NCI-H345 treated with DMSO at 0.1 percent for 48 hours (cell line): ENCODE results near the gene VSIG4.

Source experiments
- DNase-seq: peaks from one replicate; lab custom pipeline; 2025; ENCODE audit not compliant: unreplicated experiment; lab: John Stamatoyannopoulos, UW

VSIG4 gene

GRCh38 chrX:66008328-66008970, 31.4 kb downstream of the VSIG4 start:
- DNase-seq = no peak

- no peak for DNase-seq
These were observed 32.0 kb downstream of the VSIG4 start for GRCh38 chrX:66007851-66008250.

DNA sequence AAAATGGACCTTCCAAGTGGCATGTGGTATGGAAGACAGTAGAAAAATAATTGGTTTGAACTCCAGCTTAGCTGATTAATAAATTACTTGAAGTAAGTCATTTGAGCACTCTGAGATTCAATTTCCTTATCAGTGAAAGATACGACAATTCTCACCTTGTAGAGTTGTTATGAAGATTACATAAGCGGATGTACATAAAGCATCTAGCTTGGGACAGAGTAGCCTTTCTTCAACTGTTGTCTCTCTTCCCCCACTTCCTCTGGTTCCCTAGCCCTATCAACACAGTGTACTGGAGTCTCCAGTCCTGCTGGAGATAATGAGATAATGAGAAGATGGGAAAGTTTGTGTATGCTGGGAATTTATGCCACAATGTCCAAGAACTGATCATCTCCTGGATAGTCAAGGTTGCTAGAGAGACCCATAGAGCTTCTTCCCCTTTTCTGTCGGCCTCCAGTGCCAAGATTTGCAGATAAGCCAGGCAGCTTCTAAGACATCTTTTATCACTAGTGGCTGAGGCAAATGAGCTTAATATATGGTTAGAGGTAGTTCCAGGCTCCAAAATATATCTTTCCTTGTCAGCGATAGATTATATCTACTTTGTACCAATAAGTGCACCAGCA, 33.9 kb downstream of the VSIG4 start:
- DNase-seq = no peak

- no peak for DNase-seq
These were observed 34.7 kb downstream of the VSIG4 start for GRCh38 chrX:66004928-66005829.

- no peak for DNase-seq
These were observed 36.8 kb downstream of the VSIG4 start for GRCh38 chrX:66002824-66003680.

DNA sequence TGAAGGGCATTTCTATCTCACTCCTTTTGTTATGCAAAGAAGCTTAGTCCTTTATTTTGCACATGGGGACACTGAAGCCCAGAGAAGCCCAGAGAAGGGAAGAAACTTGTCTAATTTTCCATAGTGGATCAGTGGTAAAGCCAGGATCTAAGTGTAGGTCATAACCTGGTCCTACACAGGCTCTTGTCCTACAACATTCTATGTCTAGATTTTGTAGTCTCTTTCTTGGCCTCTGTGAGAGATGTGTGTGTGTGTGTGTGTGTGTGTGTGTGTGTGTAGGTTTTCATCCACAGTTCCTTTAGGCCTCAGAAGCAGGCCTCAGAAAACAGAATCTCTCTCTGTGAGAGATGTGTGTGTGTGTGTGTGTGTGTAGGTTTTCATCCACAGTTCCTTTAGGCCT, 38.3 kb downstream of the VSIG4 start:
- DNase-seq = no peak

DNA sequence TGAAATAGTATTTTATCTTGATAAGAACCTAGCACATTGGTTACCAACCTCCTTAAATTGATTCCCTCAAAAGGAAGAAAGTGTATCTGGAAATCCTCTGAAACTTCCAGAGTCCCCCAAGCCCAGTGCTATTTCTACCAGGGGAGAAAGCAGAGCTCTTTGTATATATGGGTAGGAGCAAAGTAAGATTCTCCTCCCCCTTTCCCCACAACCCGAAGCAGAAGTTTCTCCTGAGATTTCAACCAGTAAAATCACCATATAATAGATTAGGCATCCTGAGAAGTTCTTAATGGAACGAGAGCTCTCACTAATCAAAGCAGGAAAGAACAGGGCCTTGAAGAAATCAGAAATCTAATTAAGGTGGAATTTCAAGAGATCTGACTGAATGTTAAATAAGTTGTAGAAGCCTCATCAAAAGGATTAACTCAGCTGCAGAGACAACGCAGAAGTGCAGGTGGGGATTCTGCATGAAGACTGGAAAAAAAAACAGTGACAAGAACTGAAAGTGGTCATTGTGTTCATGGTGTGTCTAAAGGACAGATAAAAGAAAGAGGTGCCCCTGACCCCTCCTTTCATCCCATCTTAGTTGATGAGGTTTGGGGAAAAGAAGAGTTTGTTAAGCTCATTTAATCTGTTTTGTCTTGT, 39.1 kb downstream of the VSIG4 start:
- DNase-seq = no peak

- no peak for DNase-seq
These were observed 39.7 kb downstream of the VSIG4 start for GRCh38 chrX:66000178-66000577.

GRCh38 chrX:65999563-66000148, 40.2 kb downstream of the VSIG4 start:
- no peak for DNase-seq

GRCh38 chrX:65999029-65999562, 40.8 kb downstream of the VSIG4 start:
- DNase-seq = no peak

DNA sequence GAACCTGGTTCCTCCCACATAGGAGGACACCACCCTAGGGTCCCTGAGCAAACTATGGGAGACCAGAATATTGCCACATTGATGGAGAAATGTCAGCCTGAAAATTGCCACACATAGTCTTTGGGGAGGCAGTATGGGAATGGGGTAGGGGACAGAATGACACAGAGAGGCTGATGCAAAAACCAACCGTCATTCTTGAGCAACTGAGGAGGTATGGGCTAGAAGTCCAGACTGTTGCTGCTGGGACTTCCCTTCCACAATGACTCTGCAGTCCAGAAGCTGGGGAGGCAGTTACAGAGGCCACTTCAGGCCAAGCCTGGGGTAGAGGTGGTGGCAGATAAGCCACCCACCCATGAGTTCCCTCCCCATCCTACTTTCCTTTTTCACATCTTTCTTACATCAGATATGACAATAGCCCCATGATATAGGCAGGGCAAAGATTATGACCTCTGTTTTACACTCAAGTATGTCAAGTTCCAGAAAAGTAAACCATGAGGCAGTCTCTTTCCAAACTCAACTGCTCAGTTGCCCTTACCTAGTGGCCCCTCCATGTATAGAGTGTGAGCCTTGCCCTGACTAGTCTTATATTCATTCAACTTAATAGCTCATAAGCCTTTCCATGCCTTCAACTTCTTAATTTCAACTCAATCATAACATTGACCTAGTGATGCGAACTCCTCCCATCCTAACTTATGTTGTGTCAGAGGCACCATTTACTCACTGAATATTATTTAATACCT, 41.7 kb downstream of the VSIG4 start:
- no peak for DNase-seq

DNA sequence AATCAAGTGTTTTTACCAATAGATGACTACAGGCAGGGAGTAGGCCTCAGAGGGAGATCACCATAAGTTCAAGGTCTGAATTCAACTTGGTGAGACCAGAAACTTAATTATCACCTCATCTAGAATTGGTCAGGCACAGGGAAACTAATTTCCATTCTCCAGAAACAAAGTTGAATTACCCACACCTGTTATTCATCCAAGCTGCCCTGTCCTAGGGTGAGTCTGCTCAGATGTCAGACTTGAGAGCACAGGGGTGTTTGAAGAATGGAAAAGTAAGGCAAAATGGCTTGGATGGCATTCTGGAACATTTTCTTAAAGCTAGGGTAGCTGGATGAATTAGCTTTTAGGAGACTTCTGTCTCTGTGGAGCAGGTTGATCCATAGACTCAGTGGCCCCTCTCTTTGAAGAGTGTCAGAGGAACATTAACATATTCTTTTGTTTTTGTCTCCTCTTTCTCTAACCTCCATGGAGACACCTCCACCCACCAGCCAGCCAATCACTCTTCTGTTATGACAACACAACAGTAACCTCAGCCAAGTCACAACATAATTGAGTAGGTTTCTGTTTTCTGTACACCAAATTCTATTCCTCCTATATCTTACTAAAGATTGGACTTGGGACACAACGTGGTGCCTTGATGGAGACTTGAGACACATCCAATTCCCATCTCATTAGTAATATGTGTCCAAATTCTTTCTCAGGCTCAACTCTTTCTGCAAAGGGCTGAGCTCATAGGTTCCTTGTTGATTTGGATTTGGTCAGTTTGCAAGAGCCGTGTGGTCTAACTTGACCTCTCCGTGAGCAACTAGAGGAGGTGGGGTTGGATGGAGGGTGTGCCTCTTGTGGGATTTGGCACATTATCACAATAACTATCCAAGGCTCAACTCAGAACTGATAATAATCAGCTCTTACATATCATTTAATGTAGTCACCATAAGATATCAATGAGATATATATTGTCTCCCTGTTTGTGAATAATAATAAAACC, 45.1 kb downstream of the VSIG4 start:
- DNase-seq = no peak

GRCh38 chrX:65993915-65994460, 45.9 kb downstream of the VSIG4 start:
- no peak for DNase-seq

- no peak for DNase-seq
These were observed 46.5 kb downstream of the VSIG4 start for GRCh38 chrX:65993332-65993731.

- DNase-seq = no peak
These were observed 49.2 kb downstream of the VSIG4 start for GRCh38 chrX:65990702-65991101.

DNA sequence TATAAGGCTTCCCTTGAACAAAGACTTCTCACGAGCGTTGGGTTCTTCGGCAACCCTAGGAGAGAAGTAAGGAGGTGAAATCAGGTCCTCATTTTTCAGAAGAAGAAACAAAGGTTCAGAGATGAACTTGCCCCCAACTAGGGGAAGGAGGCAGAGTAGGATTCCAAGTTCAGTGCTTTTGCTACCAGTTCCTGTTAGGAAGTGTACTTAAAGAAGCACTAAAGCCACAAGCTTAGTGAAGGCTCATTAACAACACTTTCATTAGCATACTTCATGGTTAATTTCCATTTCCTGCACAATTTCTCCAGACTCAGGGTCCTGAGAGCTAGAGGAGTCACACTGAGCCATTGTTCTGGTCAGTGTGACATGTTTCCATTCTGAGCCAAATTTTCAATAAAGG, 52.1 kb downstream of the VSIG4 start:
- DNase-seq = no peak

DNA sequence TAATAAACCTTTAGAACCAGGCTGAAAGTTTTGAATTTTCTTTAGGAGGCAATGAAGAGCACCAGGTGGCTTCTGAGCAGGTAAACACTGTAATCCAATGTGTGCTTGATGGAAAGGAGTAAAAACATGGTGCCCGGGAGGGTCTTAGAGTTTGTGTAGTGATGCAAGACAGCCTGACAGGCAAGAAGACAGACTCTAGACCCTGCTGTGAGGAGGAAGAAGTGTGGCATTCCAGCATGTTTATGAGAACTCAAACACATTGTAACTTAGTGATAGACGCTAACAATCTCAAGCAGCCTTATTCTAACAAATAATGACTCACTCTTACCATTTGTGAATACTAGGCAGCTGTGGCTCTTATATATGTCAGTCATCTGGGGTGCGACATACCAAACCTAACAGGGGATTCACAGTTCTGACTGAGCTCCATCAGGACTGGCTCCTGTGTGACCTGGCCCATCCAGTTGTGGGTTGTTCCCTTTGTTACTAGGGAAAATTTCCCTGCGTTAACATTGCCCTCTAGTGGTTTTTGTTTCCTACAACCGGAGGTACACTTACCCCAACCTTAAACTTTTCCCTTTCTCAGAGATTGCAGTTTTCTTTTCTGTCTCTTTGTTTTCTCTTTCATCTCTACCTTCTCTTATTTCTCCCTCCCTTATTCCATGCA, 53.8 kb downstream of the VSIG4 start:
- DNase-seq = no peak
